ENCODE data around the gene RNF114. TPM values are rescaled to one million over a fixed set of nuclear protein-coding genes. Genes with fewer than 3 reads are reported as not detected.
A peak's percentile ranks its signal among the peaks of the same experiment; 100 is the strongest.

RNF114 gene
- total RNA-seq, 6 experiments from 2014 or later = 38.6 to 113 (median 44.9) TPM

GRCh38 chr20:49980140-49981008 is 44.2 kb downstream of the RNF114 start:
- WGBS (ENCODE audit: insufficient coverage, low coverage, low lambda C conversion rate, missing lambda C conversion rate) = 78% methylated on average over 11 of the region's 11 CpGs
- no peaks in the 10 kb centered on the region for H3K9me3 ChIP-seq
- H3K4me1 ChIP-seq = peaks cover 0 to 19% (median 3%) of the 10 kb centered on the region in 4 donors
- H3K27ac ChIP-seq = no peak overlapping the region
- H3K4me3 ChIP-seq = no peak overlapping the region
- DNase-seq (no peak), ATAC-seq (no peak)
- H3K27me3 ChIP-seq = no peaks in the 10 kb centered on the region
- no peaks in the 10 kb centered on the region for H3K36me3 ChIP-seq
- TF ChIP-seq CTCF (IDR thresholded peaks at IDR 0.05) (no peak), POLR2A (IDR thresholded peaks at IDR 0.05) (no peak)
- intact Hi-C loops (cut with DNase I) = loop anchor here (5.0 kb wide), 2 partner anchors 87 to 92 kb away; no protein-coding TSS in a partner anchor

DNA sequence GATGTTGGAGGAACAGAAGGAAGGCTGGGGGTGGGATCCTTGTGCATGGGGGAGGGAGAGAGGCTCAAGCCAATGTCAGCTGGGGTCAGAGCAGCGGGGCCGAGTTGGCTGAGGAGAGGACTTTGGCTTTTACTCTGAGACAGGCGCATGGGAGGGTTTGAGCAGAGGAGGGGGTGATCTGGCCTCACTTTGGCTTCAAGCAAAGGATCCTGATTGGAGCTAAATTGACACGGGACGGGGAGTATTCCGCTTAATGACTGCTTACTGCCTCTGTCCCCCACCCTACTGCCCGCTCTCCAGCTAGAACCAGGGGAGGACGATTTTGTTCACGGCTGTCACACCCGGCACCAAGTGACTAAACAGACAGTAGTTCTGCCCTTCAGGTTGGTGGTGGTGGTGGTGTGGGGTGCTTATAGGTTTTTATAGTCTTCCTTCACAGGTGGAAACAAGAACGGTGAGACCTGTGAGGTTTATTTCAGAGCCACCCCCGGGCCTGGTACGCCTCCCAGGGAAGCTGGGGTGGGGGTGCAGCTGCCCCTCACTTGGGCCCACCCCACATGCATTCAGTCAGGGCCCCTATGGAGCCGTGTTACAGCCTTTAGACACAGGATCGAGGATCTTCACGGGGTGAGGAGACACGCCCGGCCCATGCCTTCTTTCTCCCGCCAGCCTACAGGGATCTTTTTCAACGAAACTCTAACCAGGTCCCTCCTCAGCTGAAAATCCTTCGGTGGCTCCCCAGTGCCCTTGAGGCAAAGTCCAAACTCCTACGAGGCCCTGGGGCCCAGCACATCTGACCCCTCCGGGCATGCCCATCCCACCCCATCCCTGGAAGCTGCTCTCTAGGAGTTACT is 45.2 kb downstream of the RNF114 start:
- Histone ChIP-seq H3K27me3 (no peaks in the 10 kb centered on the region), H3K4me3 (no peak overlapping the region), H3K9me3 (no peaks in the 10 kb centered on the region), H3K36me3 (no peaks in the 10 kb centered on the region), H3K4me1 (peaks cover 0 to 19% (median 3%) of the 10 kb centered on the region in 4 donors), H3K27ac (no peak overlapping the region)
- no peak for TF ChIP-seq POLR2A (IDR thresholded peaks at IDR 0.05)
- no peak for TF ChIP-seq CTCF (IDR thresholded peaks at IDR 0.05)
- DNase-seq = no peak
- ATAC-seq = no peak
- intact Hi-C loops (cut with DNase I) = loop anchor here (5.0 kb wide), 2 partner anchors 86 to 91 kb away; no protein-coding TSS in a partner anchor
- 66% methylated on average over 10 of the region's 23 CpGs for WGBS (ENCODE audit: insufficient coverage, low coverage, low lambda C conversion rate, missing lambda C conversion rate)

DNA sequence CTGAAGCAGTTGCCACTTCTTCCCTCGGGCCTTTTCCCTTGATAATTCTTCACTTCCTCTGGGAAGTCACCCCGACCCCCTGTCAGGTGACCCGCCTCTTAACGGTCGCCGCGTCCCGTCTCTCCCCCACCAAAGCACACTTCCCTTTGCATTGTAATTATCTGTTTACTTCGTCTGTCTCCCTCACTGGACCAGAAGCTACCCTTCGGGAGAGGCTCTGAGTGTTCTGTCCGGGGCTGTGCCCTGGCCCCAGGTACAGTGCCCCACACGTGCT is 45.8 kb downstream of the RNF114 start:
- H3K27me3 ChIP-seq = no peaks in the 10 kb centered on the region
- peaks cover 0 to 19% (median 3%) of the 10 kb centered on the region in 4 donors for H3K4me1 ChIP-seq
- H3K9me3 ChIP-seq = no peaks in the 10 kb centered on the region
- intact Hi-C loops (cut with DNase I) = loop anchor here (5.0 kb wide), 2 partner anchors 85 to 90 kb away; no protein-coding TSS in a partner anchor
- peak in 2 of 3 donors; percentile 31 to 56 for DNase-seq
- H3K27ac ChIP-seq = peak overlapping the region in 2 of 3 donors; percentile 22 to 33
- TF ChIP-seq CTCF (IDR thresholded peaks at IDR 0.05) (no peak), POLR2A (IDR thresholded peaks at IDR 0.05) (no peak)
- H3K4me3 ChIP-seq = peak overlapping the region in 1 of 3 donors; percentile 46
- WGBS (ENCODE audit: insufficient coverage, low coverage, low lambda C conversion rate, missing lambda C conversion rate) = 13% methylated on average over 12 of the region's 12 CpGs
- ATAC-seq = peak in 1 of 4 donors; percentile 6
- H3K36me3 ChIP-seq = no peaks in the 10 kb centered on the region

DNA sequence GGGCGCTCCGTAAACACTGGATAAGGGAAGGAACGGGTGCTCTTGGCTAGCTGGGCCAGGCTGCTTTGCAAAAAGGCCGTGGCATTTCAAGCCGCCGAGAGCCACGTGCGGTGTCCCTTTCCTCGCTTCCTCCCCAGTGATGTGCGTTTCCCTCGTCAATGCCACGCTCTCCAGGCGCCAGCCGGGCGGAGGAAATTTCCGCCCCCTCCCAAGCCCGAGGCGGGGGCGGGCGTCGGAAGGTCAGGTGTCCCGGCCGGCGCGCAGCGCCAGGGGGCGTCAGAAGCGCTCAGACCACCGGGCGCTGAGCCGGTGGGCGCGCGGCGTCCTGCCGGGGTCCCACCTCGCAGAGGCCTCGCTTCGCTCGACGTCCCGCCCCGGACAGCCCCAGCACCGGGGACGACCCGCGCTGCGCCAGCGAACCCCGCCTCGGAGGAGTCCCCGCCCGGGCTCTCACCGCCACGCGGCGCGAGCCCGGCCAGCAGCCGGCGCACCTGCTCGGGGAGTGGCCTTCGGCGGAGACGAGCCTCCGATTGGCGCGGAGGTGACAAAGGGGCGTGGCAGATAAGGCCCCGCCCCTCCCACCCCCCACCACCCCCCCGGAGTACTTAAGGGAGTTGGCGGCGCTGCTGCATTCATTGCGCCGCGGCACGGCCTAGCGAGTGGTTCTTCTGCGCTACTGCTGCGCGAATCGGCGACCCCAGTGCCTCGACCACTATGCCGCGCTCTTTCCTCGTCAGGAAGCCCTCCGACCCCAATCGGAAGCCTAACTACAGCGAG is 46.3 kb downstream of the RNF114 start, which contains the start of gene SNAI1:
TSS of gene SNAI1 (plus strand) at position 635 of the 777 bp plus-strand sequence. CDS start at position 715, 80 bp downstream.
- no peaks in the 10 kb centered on the region for H3K9me3 ChIP-seq
- H3K27ac ChIP-seq = peak within 1 kb of the TSS; percentile 47 to 73 (median 51)
- H3K27me3 ChIP-seq = no peaks in the 10 kb centered on the region
- H3K36me3 ChIP-seq = no peaks in the 10 kb centered on the region
- peak within 1 kb of the TSS; percentile 37 to 47 (median 46) for H3K4me3 ChIP-seq
- peak; percentile 84 to 90 (median 86) for ATAC-seq
- intact Hi-C loops (cut with DNase I) = loop anchor here (5.0 kb wide), 2 partner anchors 85 to 90 kb away; no protein-coding TSS in a partner anchor
- H3K4me1 ChIP-seq = peaks cover 0 to 19% (median 3%) of the 10 kb centered on the region in 4 donors
- TF ChIP-seq POLR2A (IDR thresholded peaks at IDR 0.05) (peak; percentile 69), CTCF (IDR thresholded peaks at IDR 0.05) (peak; percentile 45 to 62 (median 57))
- WGBS (ENCODE audit: insufficient coverage, low coverage, low lambda C conversion rate, missing lambda C conversion rate) = 12% methylated on average over 10 of the region's 90 CpGs
- peak; percentile 78 to 90 (median 87) for DNase-seq
